Naive B cell (primary cell): ENCODE data around the gene MON1B. TPM values are rescaled to one million over a fixed set of nuclear protein-coding genes. Genes with fewer than 3 reads are reported as not detected.
A peak's percentile ranks its signal among the peaks of the same experiment; 100 is the strongest.
"Not testable (repeated sequence)": the region's sequence is repeated elsewhere in the genome, so short reads cannot be mapped to it uniquely, and the experiment has no call there.

ENCODE experiments used
- ATAC-seq, 2 donors: fragments of 150-1000 bp; cut with Tn5 transposase; 2 replicates each; pipeline ENCODE4 v1.10.0; 2021; ENCODE audit warnings: low read depth in 2 of 2, mild to moderate bottlenecking in 2 of 2, moderate library complexity in 2 of 2
- DNase-seq: peaks from one replicate; pipeline ENCODE4 v3.0.0; 2022
- H3K27ac Mint-ChIP-seq, 6 donors: one replicate each; pipeline ENCODE4 v1.8.0; 2020 to 2022; ENCODE audit warnings: mild to moderate bottlenecking in 6 of 6, mixed read lengths in 6 of 6, moderate library complexity in 5 of 6, inconsistent platforms in 2 of 6
- H3K27me3 Mint-ChIP-seq, 3 donors: one replicate each; pipeline ENCODE4 v1.8.0; 2021 to 2022; ENCODE audit warnings: mixed read lengths in 3 of 3, mild to moderate bottlenecking in 1 of 3
- H3K36me3 Mint-ChIP-seq, 2 donors: one replicate each; pipeline ENCODE4 v1.8.0; 2020 to 2022; ENCODE audit warnings: mixed read lengths in 2 of 2, inconsistent platforms in 1 of 2, mild to moderate bottlenecking in 1 of 2
- H3K4me1 Mint-ChIP-seq, 3 donors: one replicate each; pipeline ENCODE4 v1.8.0; 2020 to 2022; ENCODE audit warnings: mixed read lengths in 3 of 3, inconsistent platforms in 1 of 3, mild to moderate bottlenecking in 1 of 3, moderate library complexity in 1 of 3
- H3K4me3 Mint-ChIP-seq, 8 donors: one replicate each; pipeline ENCODE4 v1.8.0; 2020 to 2022; ENCODE audit warnings: mild to moderate bottlenecking in 8 of 8, mixed read lengths in 8 of 8, moderate library complexity in 8 of 8, inconsistent platforms in 2 of 8
- H3K9me3 Mint-ChIP-seq, 7 donors: one replicate each; pipeline ENCODE4 v1.8.0; 2020 to 2022; ENCODE audit warnings: mixed read lengths in 7 of 7, mild to moderate bottlenecking in 5 of 7, inconsistent platforms in 2 of 7, moderate library complexity in 1 of 7
- polyA plus RNA-seq, 6 donors: library from polyadenylated mRNA; unstranded; fragments of 300-500 nt; fragmentation: Illumina TruSeq; gene quantifications; one replicate each; pipeline ENCODE4 v1.2.3, GENCODE V29; 2021; ENCODE audit warnings: low read depth in 6 of 6

MON1B gene
- polyA plus RNA-seq, 6 donors from 2014 or later = 12.6 to 45.4 (median 33.1) TPM

DNA sequence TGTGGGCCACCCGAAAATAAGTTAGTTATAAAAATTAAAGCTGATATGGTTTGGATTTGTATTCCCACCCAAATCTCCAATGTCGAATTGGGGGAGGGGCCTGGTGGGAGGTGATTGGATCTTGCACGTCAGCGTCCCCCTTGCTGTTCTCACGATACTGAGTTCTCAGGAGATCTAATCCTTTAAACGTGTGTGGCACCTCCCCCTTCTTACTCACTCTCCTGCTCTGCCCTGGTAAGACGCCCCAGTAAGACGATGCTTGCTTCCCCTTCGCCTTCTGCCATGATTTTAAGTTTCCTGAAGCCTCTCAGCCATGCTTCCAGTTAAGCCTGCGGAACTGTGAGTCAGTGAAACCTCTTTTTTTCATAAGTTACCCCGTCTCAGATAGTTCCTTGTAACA, 43.6 kb downstream of the MON1B start:
- DNase-seq (no peak), ATAC-seq (no peak)
- Mint-ChIP-seq H3K4me3 (no peak overlapping the region), H3K9me3 (no peaks in the 10 kb centered on the region), H3K36me3 (no peaks in the 10 kb centered on the region), H3K4me1 (peaks cover 6 to 7% (median 6%) of the 10 kb centered on the region in 3 donors), H3K27ac (no peak overlapping the region), H3K27me3 (peaks cover 31 to 41% (median 35%) of the 10 kb centered on the region in 3 donors)

- H3K27ac Mint-ChIP-seq = no peak overlapping the region
- H3K27me3 Mint-ChIP-seq = peaks cover 30 to 36% (median 31%) of the 10 kb centered on the region in 3 donors
- no peaks in the 10 kb centered on the region for H3K36me3 Mint-ChIP-seq
- H3K9me3 Mint-ChIP-seq = no peaks in the 10 kb centered on the region
- DNase-seq (peak; percentile 76), ATAC-seq (peak; percentile 96)
- H3K4me1 Mint-ChIP-seq = peaks cover 6 to 7% (median 6%) of the 10 kb centered on the region in 3 donors
- peak overlapping the region in 6 of 8 donors; percentile 18 to 65 (median 51) for H3K4me3 Mint-ChIP-seq
These were observed 45.1 kb downstream of the MON1B start for GRCh38 chr16:77236063-77236511.

DNA sequence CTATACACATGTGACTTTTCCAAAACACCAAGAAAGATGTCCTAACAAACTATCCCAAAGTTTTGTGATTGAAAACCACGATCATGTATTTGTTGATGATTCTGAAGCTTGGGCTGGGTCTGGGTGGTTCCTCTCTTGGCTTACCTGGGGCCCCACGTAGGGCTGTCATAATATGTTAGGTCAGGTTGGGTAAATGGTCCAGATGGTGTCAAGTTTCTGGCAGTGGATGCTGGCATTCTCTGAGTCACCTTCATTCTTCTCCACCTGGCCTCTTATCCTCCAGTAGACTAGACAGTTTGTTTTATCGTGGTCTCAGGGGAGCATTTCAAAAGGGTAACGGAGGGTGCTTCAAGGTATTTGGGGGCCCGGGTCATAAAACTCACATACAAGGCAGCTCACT, 47.6 kb downstream of the MON1B start:
- Mint-ChIP-seq H3K27me3 (peaks cover 29 to 33% (median 30%) of the 10 kb centered on the region in 3 donors), H3K9me3 (no peaks in the 10 kb centered on the region), H3K27ac (no peak overlapping the region), H3K4me1 (peaks cover 6 to 7% (median 6%) of the 10 kb centered on the region in 3 donors), H3K36me3 (no peaks in the 10 kb centered on the region), H3K4me3 (no peak overlapping the region)
- DNase-seq (no peak), ATAC-seq (no peak)

- H3K36me3 Mint-ChIP-seq, DNase-seq, H3K4me1 Mint-ChIP-seq, ATAC-seq, H3K4me3 Mint-ChIP-seq, H3K9me3 Mint-ChIP-seq: not testable (repeated sequence)
- H3K27me3 Mint-ChIP-seq = peaks cover 9 to 23% (median 13%) of the 10 kb centered on the region in 3 donors
- H3K27ac Mint-ChIP-seq = peak overlapping the region in 1 of 6 donors; percentile 30
These were observed 51.5 kb downstream of the MON1B start for GRCh38 chr16:77242471-77242870.

DNA sequence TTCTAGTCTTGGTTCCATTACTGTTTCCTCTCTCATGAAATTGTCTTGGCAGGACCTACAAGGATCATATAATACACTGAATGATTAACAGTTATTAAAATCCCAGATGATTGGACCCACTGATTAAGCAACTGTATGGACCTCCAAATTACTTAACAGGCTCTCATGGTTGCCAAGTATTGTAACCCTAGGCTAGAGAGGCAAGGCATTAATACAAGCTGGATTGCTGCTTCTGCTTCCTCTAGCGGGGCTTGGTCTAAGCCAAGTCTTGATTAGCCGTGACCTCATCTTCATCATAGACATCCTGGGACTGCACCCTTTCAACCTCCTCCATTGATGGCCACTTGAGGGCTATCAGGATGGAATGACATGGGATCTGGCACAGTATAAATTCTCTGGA, 55.2 kb downstream of the MON1B start:
- H3K27ac Mint-ChIP-seq = no peak overlapping the region

DNA sequence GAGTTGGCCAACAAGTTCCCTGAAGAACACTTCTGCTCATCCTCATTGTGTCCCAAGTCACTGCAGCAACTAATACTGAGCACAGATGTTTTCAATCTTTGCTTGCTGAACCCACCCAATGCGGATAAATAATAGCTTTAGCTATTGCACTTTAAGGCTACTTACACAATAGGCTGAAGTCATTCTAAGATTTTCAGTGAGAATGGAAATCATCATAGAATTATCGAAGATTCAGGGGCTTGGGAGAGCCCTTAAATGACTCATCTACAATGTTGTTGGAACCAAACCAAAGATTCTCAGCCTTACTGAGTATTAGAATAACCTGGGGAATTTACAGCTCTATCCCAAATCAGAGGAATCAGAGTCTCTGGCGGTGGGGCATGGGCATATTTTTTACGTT, 59.4 kb downstream of the MON1B start:
- H3K9me3 Mint-ChIP-seq = peaks cover 0 to 5% (median under 1%) of the 10 kb centered on the region in 7 donors
- H3K4me3 Mint-ChIP-seq = no peak overlapping the region
- H3K27ac Mint-ChIP-seq = no peak overlapping the region
- H3K27me3 Mint-ChIP-seq = peaks cover 0 to 17% (median 6%) of the 10 kb centered on the region in 3 donors
- no peak for DNase-seq
- ATAC-seq = no peak
- no peaks in the 10 kb centered on the region for H3K4me1 Mint-ChIP-seq
- no peaks in the 10 kb centered on the region for H3K36me3 Mint-ChIP-seq

More for the DNA sequence above, 55.2 kb downstream of the MON1B start:
- Mint-ChIP-seq H3K27me3 (peaks cover 0 to 12% (median 5%) of the 10 kb centered on the region in 3 donors), H3K4me3 (no peak overlapping the region), H3K4me1 (no peaks in the 10 kb centered on the region), H3K9me3 (no peaks in the 10 kb centered on the region), H3K36me3 (no peaks in the 10 kb centered on the region)
- ATAC-seq (no peak), DNase-seq (no peak)

Other genes starting within 250 kb of the MON1B start
- under 1 TPM in 3 of 6 donors, not detected in 3; 0.45 to 1.00 (median 0.59) TPM for gene SYCE1L, start 8.2 kb downstream of the MON1B start, polyA plus RNA-seq
- gene ADAMTS18, start 243.8 kb downstream of the MON1B start, polyA plus RNA-seq = not detected